H1 (cell line): ENCODE data around the gene SV2A. TPM values are rescaled to one million over a fixed set of nuclear protein-coding genes. Genes with fewer than 3 reads are reported as not detected.

Experiments used
- BRCA1 ChIP-seq: IDR thresholded peaks from 2 replicates; pipeline ENCODE4 v1.6.1; 2012; ENCODE audit warnings: low read depth, low read length, improper control_type of control experiment
- CHD2 ChIP-seq: IDR thresholded peaks from 2 replicates; pipeline ENCODE4 v1.6.1; 2012; ENCODE audit warnings: low read length, improper control_type of control experiment
- GTF2F1 ChIP-seq: IDR thresholded peaks from 2 replicates; pipeline ENCODE4 v1.6.1; 2012; ENCODE audit warnings: low read depth, low read length, improper control_type of control experiment, borderline replicate concordance
- JUN ChIP-seq: IDR thresholded peaks from 2 replicates; pipeline ENCODE4 v1.6.1; 2011; ENCODE audit warnings: low read depth, mild to moderate bottlenecking, improper control_type of control experiment, low read length
- KDM5A ChIP-seq: fragments of 200-600 bp; IDR thresholded peaks from 2 replicates; pipeline ENCODE4 v1.7.1; 2012; ENCODE audit warnings: mild to moderate bottlenecking, low read length, inconsistent platforms, mixed read lengths
- PHF8 ChIP-seq: fragments of 200-600 bp; sonication (generic); conservative IDR thresholded peaks from 2 replicates; pipeline ENCODE4 v1.7.1; 2012; ENCODE audit warnings: low read depth, mild to moderate bottlenecking, inconsistent platforms, low read length, moderate library complexity
- RNF2 ChIP-seq: fragments of 200-900, 300-1000 bp; sonication (generic); IDR thresholded peaks from 2 replicates; pipeline ENCODE4 v1.7.1; 2016; ENCODE audit warnings: borderline replicate concordance, low read depth, mild to moderate bottlenecking, antibody characterized with exemption, low read length; ENCODE audit not compliant: poor library complexity, severe bottlenecking; ENCODE audit errors: missing control alignments
- SIN3A ChIP-seq, 2 experiments: IDR thresholded peaks in 1 of 2; conservative IDR thresholded peaks in 1 of 2; 2 replicates each; pipeline ENCODE4 v1.6.1; 2011 to 2012; ENCODE audit warnings: low read length in 2 of 2, improper control_type of control experiment in 1 of 2, low read depth in 1 of 2, mild to moderate bottlenecking in 1 of 2
- SIX5 ChIP-seq: IDR thresholded peaks from 2 replicates; pipeline ENCODE4 v1.6.1; 2011; ENCODE audit warnings: mild to moderate bottlenecking, low read depth, low read length
- SP1 ChIP-seq: IDR thresholded peaks from 2 replicates; pipeline ENCODE4 v1.6.1; 2011; ENCODE audit warnings: low read depth, low read length
- ZNF274 ChIP-seq: IDR thresholded peaks from 2 replicates; pipeline ENCODE4 v1.7.0; 2012; ENCODE audit warnings: low read length, borderline replicate concordance; ENCODE audit errors: extremely low read depth
- polyA plus RNA-seq, 7 experiments: library from polyadenylated mRNA; depleted of rRNA in 3 of 7; stranded (reverse) in 5 of 7; unstranded in 2 of 7; fragments of >200 nt in 5 of 7; fragments of 200-250 nt in 2 of 7; gene quantifications; 1 replicate in 5 of 7; 2 replicates in 1 of 7; 4 replicates in 1 of 7; pipeline versions ENCODE4 v1.2.1 to v1.2.3, GENCODE V29; 2011 to 2013; ENCODE audit warnings: missing spikeins in 2 of 7, mixed read lengths in 2 of 7
- total RNA-seq: library from RNA; stranded (reverse); fragmentation: NEBNext Ultra II Directional; extraction: Animal tissue kit (Norgen Biotek cat#: 25700); gene quantifications from 2 replicates; pipeline ENCODE4 v1.2.1, GENCODE V29; 2021

SV2A gene
- total and polyA plus RNA-seq, 2 of the 8 experiments (the other 6 are each of a cell fraction or from before 2014, with no cell fraction given) = 41.8 to 51.8 TPM

GRCh38 chr1:149927563-149928400 is 10.1 kb upstream of the SV2A start, which contains the start of gene SF3B4 (continued):
- TF ChIP-seq PHF8 = peak; percentile 83
- TF ChIP-seq RNF2 = no peak
- no peak for TF ChIP-seq SIX5
- TF ChIP-seq SIN3A (conservative IDR thresholded peaks at IDR 0.05 in 1 of 2, IDR thresholded peaks at IDR 0.05 in 1 of 2; ENCODE audit: low read depth in 1 of 2, low read length in 2 of 2) = no peak; a peak in 2 of 4 replicates
- TF ChIP-seq BRCA1 = no peak
- peak; percentile 70 for TF ChIP-seq KDM5A
- TF ChIP-seq ZNF274 = no peak
- TF ChIP-seq JUN = no peak
- TF ChIP-seq SP1 = peak; percentile 48; the same call in 1 of the 2 replicates
- TF ChIP-seq GTF2F1 = peak; percentile 73; the same call in 1 of the 2 replicates
- TF ChIP-seq CHD2 = peak; percentile 72
